ENCODE measurements around the gene UBTD2.
A peak's percentile ranks its signal among the peaks of the same experiment; 100 is the strongest.

The UBTD2 gene

GRCh38 chr5:172193872-172194271 lies 89.7 kb downstream of the UBTD2 start, which contains the start of gene EFCAB9:
EFCAB9 (plus strand) TSS chr5:172194172; CDS start chr5:172194173, 1 bp downstream.
- DNase-seq (ENCODE audit: low spot score): no peak

GRCh38 chr5:172189693-172190296 lies 93.8 kb downstream of the UBTD2 start:
- no peak for DNase-seq (ENCODE audit: low spot score)

- no peak for DNase-seq (ENCODE audit: low spot score)
Measured at GRCh38 chr5:172188893-172189692, 94.5 kb downstream of the UBTD2 start.

GRCh38 chr5:172188033-172188892 lies 95.3 kb downstream of the UBTD2 start, which contains the start of gene STK10:
STK10 (minus strand) TSS chr5:172188224; CDS start chr5:172188042, 182 bp downstream.
- peak; percentile 92 for DNase-seq (ENCODE audit: low spot score)

- peak; percentile 73 for DNase-seq (ENCODE audit: low spot score)
Measured at GRCh38 chr5:172187118-172188032, 96.2 kb downstream of the UBTD2 start.

GRCh38 chr5:172186114-172186695 lies 97.4 kb downstream of the UBTD2 start:
- DNase-seq (ENCODE audit: low spot score): no peak

GRCh38 chr5:172185096-172185461 lies 98.5 kb downstream of the UBTD2 start:
- no peak for DNase-seq (ENCODE audit: low spot score)

- DNase-seq (ENCODE audit: low spot score): no peak
Measured at GRCh38 chr5:172183881-172184280, 99.7 kb downstream of the UBTD2 start.

GRCh38 chr5:172182291-172182690 lies 101.3 kb downstream of the UBTD2 start:
- DNase-seq (ENCODE audit: low spot score): no peak

- DNase-seq (ENCODE audit: low spot score): no peak
Measured at GRCh38 chr5:172180936-172181335, 102.6 kb downstream of the UBTD2 start.

- peak; percentile 78 for DNase-seq (ENCODE audit: low spot score)
Measured at GRCh38 chr5:172178991-172179989, 104.3 kb downstream of the UBTD2 start.

- peak; percentile 47 for DNase-seq (ENCODE audit: low spot score)
Measured at GRCh38 chr5:172178301-172178987, 105.1 kb downstream of the UBTD2 start.

- no peak for DNase-seq (ENCODE audit: low spot score)
Measured at GRCh38 chr5:172177176-172177575, 106.4 kb downstream of the UBTD2 start.

GRCh38 chr5:172175263-172175719 lies 108.3 kb downstream of the UBTD2 start:
- DNase-seq (ENCODE audit: low spot score): peak; percentile 96

GRCh38 chr5:172173564-172174153 lies 109.9 kb downstream of the UBTD2 start:
- DNase-seq (ENCODE audit: low spot score): peak; percentile 92

- DNase-seq (ENCODE audit: low spot score): no peak
Measured at GRCh38 chr5:172172912-172173563, 110.5 kb downstream of the UBTD2 start.

- DNase-seq (ENCODE audit: low spot score): no peak
Measured at GRCh38 chr5:172171118-172171517, 112.4 kb downstream of the UBTD2 start.

GRCh38 chr5:172170251-172170701 lies 113.3 kb downstream of the UBTD2 start:
- peak; percentile 45 for DNase-seq (ENCODE audit: low spot score)

Measured in activated CD4-positive, alpha-beta T cell treated with anti-CD3 and anti-CD28 coated beads, Interleukin-2, Interleukin-4, amounts not matched to agents 100 ng/mL and 50 ng/mL, durations not matched to agents 16 hours and 8 hours (primary cell).